ENCODE data around the gene CA6.
A peak's percentile ranks its signal among the peaks of the same experiment; 100 is the strongest.
"Not testable (repeated sequence)": the region's sequence is repeated elsewhere in the genome, so short reads cannot be mapped to it uniquely, and the experiment has no call there.

The CA6 gene

GRCh38 chr1:8930116-8930515, 15.6 kb upstream of the CA6 start:
- no peak for TF ChIP-seq CTCF (IDR thresholded peaks at IDR 0.05; ENCODE audit: low read depth, low read length, missing control alignments)
- in situ Hi-C loops (cut with HindIII; ENCODE audit: low sequenced_read_pairs) = no loop called here
- no peak for DNase-seq (ENCODE audit: low read depth)
- H3K4me3 ChIP-seq (ENCODE audit: low read depth, low read length) = no peak overlapping the region

- in situ Hi-C loops (cut with HindIII; ENCODE audit: low sequenced_read_pairs); DNase-seq (ENCODE audit: low read depth); H3K4me3 ChIP-seq (ENCODE audit: low read depth, low read length): not testable (repeated sequence)
Observed at GRCh38 chr1:8937051-8937450, 8.6 kb upstream of the CA6 start.

- no peak for TF ChIP-seq CTCF (IDR thresholded peaks at IDR 0.05; ENCODE audit: low read depth, low read length, missing control alignments)
- in situ Hi-C loops (cut with HindIII; ENCODE audit: low sequenced_read_pairs) = no loop called here
- no peak for DNase-seq (ENCODE audit: low read depth)
- H3K4me3 ChIP-seq (ENCODE audit: low read depth, low read length) = no peak overlapping the region
Observed at GRCh38 chr1:8937701-8938100, 8.0 kb upstream of the CA6 start.

- no peak for TF ChIP-seq CTCF (IDR thresholded peaks at IDR 0.05; ENCODE audit: low read depth, low read length, missing control alignments)
- no peak overlapping the region for H3K4me3 ChIP-seq (ENCODE audit: low read depth, low read length)
- peak; percentile 57 for DNase-seq (ENCODE audit: low read depth)
- in situ Hi-C loops (cut with HindIII; ENCODE audit: low sequenced_read_pairs) = no loop called here
Observed at GRCh38 chr1:8938232-8938999, 7.3 kb upstream of the CA6 start.

- TF ChIP-seq CTCF (IDR thresholded peaks at IDR 0.05; ENCODE audit: low read depth, low read length, missing control alignments) = no peak
- no peak for DNase-seq (ENCODE audit: low read depth)
- no peak overlapping the region for H3K4me3 ChIP-seq (ENCODE audit: low read depth, low read length)
- in situ Hi-C loops (cut with HindIII; ENCODE audit: low sequenced_read_pairs) = no loop called here
Observed at GRCh38 chr1:8939000-8939265, 6.7 kb upstream of the CA6 start.

- in situ Hi-C loops (cut with HindIII; ENCODE audit: low sequenced_read_pairs) = no loop called here
- TF ChIP-seq CTCF (IDR thresholded peaks at IDR 0.05; ENCODE audit: low read depth, low read length, missing control alignments) = no peak
- H3K4me3 ChIP-seq (ENCODE audit: low read depth, low read length) = no peak overlapping the region
- DNase-seq (ENCODE audit: low read depth) = no peak
Observed at GRCh38 chr1:8939362-8939995, 6.2 kb upstream of the CA6 start.

- no peak for TF ChIP-seq CTCF (IDR thresholded peaks at IDR 0.05; ENCODE audit: low read depth, low read length, missing control alignments)
- H3K4me3 ChIP-seq (ENCODE audit: low read depth, low read length) = no peak overlapping the region
- in situ Hi-C loops (cut with HindIII; ENCODE audit: low sequenced_read_pairs) = no loop called here
- peak; percentile 74 for DNase-seq (ENCODE audit: low read depth)
Observed at GRCh38 chr1:8941906-8942305, 3.8 kb upstream of the CA6 start.

Data from astrocyte of the cerebellum (primary cell).